Psoas muscle (tissue), 8 donors: ENCODE results near the gene FBLN7. TPM values are rescaled to one million over a fixed set of nuclear protein-coding genes. Genes with fewer than 3 reads are reported as not detected.
"Not testable (repeated sequence)": the region's sequence is repeated elsewhere in the genome, so short reads cannot be mapped to it uniquely, and the experiment has no call there.

Experiments
- ATAC-seq, 4 donors: fragments of 200-7000 bp; cut with Tn5 transposase; one replicate each; pipeline ENCODE4 v1.9.1; 2020; ENCODE audit warnings: moderate library complexity in 3 of 4, mild to moderate bottlenecking in 2 of 4
- DNase-seq, 2 donors: peaks; one replicate each; pipeline ENCODE4 v3.0.0-alpha.2; 2020
- H3K27ac ChIP-seq: fragments of 200-600 bp; one replicate; pipeline ENCODE4 v1.8.0; 2022
- H3K27me3 ChIP-seq, 3 donors: fragments of 200-600 bp in 1 of 3; one replicate each; pipeline versions ENCODE4 v1.6.1 to v1.8.0; 2013 to 2022; ENCODE audit warnings: low read length in 2 of 3, mild to moderate bottlenecking in 2 of 3, moderate library complexity in 1 of 3; ENCODE audit not compliant: insufficient read depth in 3 of 3
- H3K36me3 ChIP-seq, 2 donors: fragments of 200-600 bp in 1 of 2; one replicate each; pipeline versions ENCODE4 v1.6.1 to v1.8.0; 2013 to 2022; ENCODE audit warnings: low read depth in 1 of 2, mild to moderate bottlenecking in 1 of 2, moderate library complexity in 1 of 2; ENCODE audit not compliant: insufficient read depth in 1 of 2
- H3K4me1 ChIP-seq: fragments of 200-600 bp; one replicate; pipeline ENCODE4 v1.8.0; 2022
- H3K4me3 ChIP-seq: fragments of 200-600 bp; one replicate; pipeline ENCODE4 v1.8.0; 2022; ENCODE audit warnings: mild to moderate bottlenecking
- H3K9me3 ChIP-seq: fragments of 200-600 bp; one replicate; pipeline ENCODE4 v1.8.0; 2022
- CTCF ChIP-seq: fragments of 200-600 bp; IDR thresholded peaks from one replicate; pipeline ENCODE4 v1.8.0; 2022; ENCODE audit warnings: antibody characterized with exemption
- WGBS, 3 donors: extraction: QIAGEN DNeasy Blood & Tissue Kit; methylation state at CpG; one replicate each; pipeline versions ENCODE4 v1.1.6 to v1.1.7; 2013; 5-methylcytosine and 5-hydroxymethylcytosine counted together
- intact Hi-C, 2 donors: fragments of 100-400 bp; cut with DNase I; formaldehyde crosslinking; loops; one replicate each; pipeline versions ENCODE4 v1.11.0 to v1.14.2; 2022
- polyA plus RNA-seq, 3 donors: library from polyadenylated mRNA; stranded (reverse); fragments of 200-250 nt; gene quantifications; one replicate each; pipeline ENCODE4 v1.2.3, GENCODE V29; 2013
- total RNA-seq, 4 donors: library from RNA; stranded (reverse); fragmentation: NEBNext Ultra II Directional in 2 of 4; extraction: Animal tissue kit (Norgen Biotek cat#: 25700) in 2 of 4; gene quantifications; one replicate each; pipeline versions ENCODE4 v1.2.1 to v1.2.4, GENCODE V29; 2021 to 2023
- donor health status: healthy with polysubstance abuse.
- donor health status: DM: no; HTN: no; CAD: no; lungs with moderate emphysema.
- donor health status: Bipolar disorder and iron deficiency.
- donor health status: healthy.
- donor health status: DM: yes; HTN: yes; CAD: no.
- donor health status: DM: no; HTN: no; CAD: no.
- donor health status: DM: no; HTN: no; CAD: no.
- donor health status: DM: yes; HTN: yes; CAD: no.

The FBLN7 gene
- total and polyA plus RNA-seq, 7 donors, result 0.18 to 1.2 (median 0.31) TPM

- intact Hi-C loops, result no loop called here
- Histone ChIP-seq H3K9me3 (no peaks in the 10 kb centered on the region), H3K36me3 (peaks cover 0 to 27% of the 10 kb centered on the region in 2 donors), H3K4me1 (no peaks in the 10 kb centered on the region), H3K27me3 (no peaks in the 10 kb centered on the region), H3K4me3 (no peak overlapping the region), H3K27ac (no peak overlapping the region)
- WGBS, 3 donors, result 94 to 96% (median 95%) methylated on average over 1 of the region's 1 CpG
- DNase-seq (no peak), ATAC-seq (no peak)
- TF ChIP-seq CTCF, result no peak
These were observed 42.5 kb upstream of the FBLN7 start for GRCh38 chr2:112095681-112096080.

GRCh38 chr2:112096098-112096497 lies 42.1 kb upstream of the FBLN7 start:
- H3K4me3 ChIP-seq, result no peak overlapping the region
- no peak overlapping the region for H3K27ac ChIP-seq
- no peak for TF ChIP-seq CTCF
- no peaks in the 10 kb centered on the region for H3K4me1 ChIP-seq
- 78 to 82% (median 82%) methylated on average over 10 of the region's 10 CpGs for WGBS, 3 donors
- no peaks in the 10 kb centered on the region for H3K27me3 ChIP-seq
- DNase-seq (no peak), ATAC-seq (no peak)
- H3K9me3 ChIP-seq, result no peaks in the 10 kb centered on the region
- intact Hi-C loops, result no loop called here
- peaks cover 0 to 30% of the 10 kb centered on the region in 2 donors for H3K36me3 ChIP-seq

- Histone ChIP-seq H3K9me3 (peaks cover 10% of the 10 kb centered on the region), H3K36me3 (peaks cover 5 to 26% of the 10 kb centered on the region in 2 donors), H3K27ac (no peak overlapping the region), H3K4me1 (no peaks in the 10 kb centered on the region), H3K4me3 (no peak overlapping the region), H3K27me3 (no peaks in the 10 kb centered on the region)
- no peak for TF ChIP-seq CTCF
- ATAC-seq (no peak), DNase-seq (no peak)
- WGBS, 3 donors, result 95 to 100% (median 97%) methylated on average over 1 of the region's 1 CpG
- intact Hi-C loops, result no loop called here
These were observed 29.9 kb upstream of the FBLN7 start for GRCh38 chr2:112108178-112108832.

- ATAC-seq (no peak), DNase-seq (no peak)
- no peaks in the 10 kb centered on the region for H3K4me1 ChIP-seq
- H3K4me3 ChIP-seq, result no peak overlapping the region
- H3K36me3 ChIP-seq, result peaks cover 5 to 26% of the 10 kb centered on the region in 2 donors
- peaks cover 10% of the 10 kb centered on the region for H3K9me3 ChIP-seq
- intact Hi-C loops, result no loop called here
- no peak overlapping the region for H3K27ac ChIP-seq
- H3K27me3 ChIP-seq, result no peaks in the 10 kb centered on the region
- TF ChIP-seq CTCF, result no peak
These were observed 28.9 kb upstream of the FBLN7 start for GRCh38 chr2:112109278-112109677.

- no peak overlapping the region for H3K27ac ChIP-seq
- DNase-seq, result no peak
- peaks cover 10% of the 10 kb centered on the region for H3K9me3 ChIP-seq
- no peaks in the 10 kb centered on the region for H3K4me1 ChIP-seq
- H3K27me3 ChIP-seq, result no peaks in the 10 kb centered on the region
- WGBS, 3 donors, result 88 to 90% (median 88%) methylated on average over 1 of the region's 1 CpG
- intact Hi-C loops, result no loop called here
- no peak for ATAC-seq
- no peak for TF ChIP-seq CTCF
- peaks cover 5 to 28% of the 10 kb centered on the region in 2 donors for H3K36me3 ChIP-seq
- no peak overlapping the region for H3K4me3 ChIP-seq
These were observed 27.2 kb upstream of the FBLN7 start for GRCh38 chr2:112110966-112111365.

GRCh38 chr2:112113354-112113753 lies 24.8 kb upstream of the FBLN7 start:
- DNase-seq, H3K27me3 ChIP-seq, intact Hi-C loops, H3K4me1 ChIP-seq, ATAC-seq, H3K4me3 ChIP-seq, H3K9me3 ChIP-seq, H3K27ac ChIP-seq: not testable (repeated sequence)
- WGBS, 3 donors, result 91 to 96% (median 95%) methylated on average over 4 of the region's 4 CpGs
- peaks cover 3 to 28% of the 10 kb centered on the region in 2 donors for H3K36me3 ChIP-seq
